ENCODE measurements around the gene PRPF31. TPM values are rescaled to one million over a fixed set of nuclear protein-coding genes. Genes with fewer than 3 reads are reported as not detected.

PRPF31 gene
- total RNA-seq, 1 experiment from 2014 or later: 106 TPM

- CTCF ChIA-PET: interaction anchor here (1.0 to 1.7 kb wide), 9 partner anchors 14 to 345 kb away, joined by 3 to 12 read pairs (median 3); partner anchors contain the start of genes LENG1, MBOAT7, PRKCG and PRPF31
- H3K27ac Mint-ChIP-seq (ENCODE audit: unreplicated experiment): peak within 1 kb of the TSS; percentile 97
Observed at GRCh38 chr19:54137699-54138488, 22.3 kb downstream of the PRPF31 start, which contains the start of gene CNOT3. CNOT3 (plus strand) TSS chr19:54137762; CDS start chr19:54142979, 5,217 bp downstream.

DNA sequence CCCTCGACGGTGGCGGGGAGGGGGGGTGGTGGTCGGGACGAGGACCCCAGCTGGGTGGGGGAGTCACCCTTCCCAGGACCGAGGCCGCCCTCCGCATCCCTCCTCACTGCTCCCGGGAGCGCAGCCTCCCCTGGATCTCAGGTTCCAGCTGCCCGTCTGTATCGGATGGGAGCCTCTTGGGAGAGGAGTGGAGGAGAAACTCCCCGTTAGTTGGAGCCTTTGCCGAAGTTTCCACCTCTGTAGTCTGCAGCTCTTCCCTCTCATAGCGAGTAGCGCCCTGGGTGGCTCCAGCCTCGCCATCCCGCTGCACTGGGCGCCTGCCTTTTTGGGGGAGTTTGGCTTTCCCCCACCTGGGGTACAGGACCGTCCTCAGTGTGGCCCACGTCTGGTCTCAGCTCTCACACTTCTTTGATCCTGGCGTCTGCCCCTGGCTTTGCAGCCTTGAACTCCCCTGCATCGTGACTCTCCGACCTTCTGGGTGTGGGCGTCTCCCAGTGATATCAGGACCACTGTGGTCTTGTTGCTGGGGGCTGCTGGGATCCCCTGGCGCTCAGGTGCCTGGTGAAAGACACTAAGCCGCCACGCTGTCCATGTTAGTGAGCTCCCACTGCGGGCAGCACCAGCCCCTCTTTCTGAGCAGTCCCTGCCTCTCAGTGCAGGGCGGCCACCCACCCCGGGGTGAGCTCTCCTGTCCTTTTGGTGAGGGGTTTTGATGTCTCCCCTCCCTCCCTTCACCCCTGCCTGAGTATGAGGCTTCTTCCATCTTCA lies 23.1 kb downstream of the PRPF31 start:
- Mint-ChIP-seq H3K27ac (ENCODE audit: unreplicated experiment) (peak overlapping the region; percentile 97), H3K27me3 (ENCODE audit: unreplicated experiment) (peaks cover 13% of the 10 kb centered on the region), H3K4me3 (ENCODE audit: low read depth, unreplicated experiment) (peak overlapping the region; percentile 84), H3K9me3 (ENCODE audit: low read depth, unreplicated experiment) (peaks cover 3% of the 10 kb centered on the region), H3K4me1 (ENCODE audit: low read depth, unreplicated experiment) (peaks cover 34% of the 10 kb centered on the region), H3K36me3 (ENCODE audit: insufficient read depth, unreplicated experiment) (peaks cover 77% of the 10 kb centered on the region)
- BruUV-seq (replicated peaks): TSS peak; percentile 22
- CTCF ChIA-PET: interaction anchor here (0.6 kb wide), 1 partner anchor 334 kb away, joined by 6 read pairs; no protein-coding TSS in a partner anchor
- no peak for TF ChIP-seq CTCF (IDR thresholded peaks at IDR 0.05; ENCODE audit: unreplicated experiment)
- intact Hi-C loops (cut with micrococcal nuclease; ENCODE audit: unreplicated experiment): no loop called here
- no peak for DNase-seq

More at GRCh38 chr19:54137699-54138488, 22.3 kb downstream of the PRPF31 start, which contains the start of gene CNOT3:
- Mint-ChIP-seq H3K9me3 (ENCODE audit: low read depth, unreplicated experiment) (peaks cover 3% of the 10 kb centered on the region), H3K4me1 (ENCODE audit: low read depth, unreplicated experiment) (peaks cover 34% of the 10 kb centered on the region), H3K36me3 (ENCODE audit: insufficient read depth, unreplicated experiment) (peaks cover 69% of the 10 kb centered on the region), H3K27me3 (ENCODE audit: unreplicated experiment) (peaks cover 13% of the 10 kb centered on the region), H3K4me3 (ENCODE audit: low read depth, unreplicated experiment) (peak within 1 kb of the TSS; percentile 84)
- no TSS peak for BruUV-seq (replicated peaks)
- TF ChIP-seq CTCF (IDR thresholded peaks at IDR 0.05; ENCODE audit: unreplicated experiment): peak; percentile 36
- DNase-seq: peak; percentile 46
- intact Hi-C loops (cut with micrococcal nuclease; ENCODE audit: unreplicated experiment): loop anchor here (1.0 kb wide), 1 partner anchor 21 kb away; the partner anchor contains the start of gene LENG1

GRCh38 chr19:54141356-54141755 lies 25.8 kb downstream of the PRPF31 start:
- H3K36me3 Mint-ChIP-seq (ENCODE audit: insufficient read depth, unreplicated experiment): peaks cover 90% of the 10 kb centered on the region
- no peak overlapping the region for H3K4me3 Mint-ChIP-seq (ENCODE audit: low read depth, unreplicated experiment)
- intact Hi-C loops (cut with micrococcal nuclease; ENCODE audit: unreplicated experiment): no loop called here
- H3K27me3 Mint-ChIP-seq (ENCODE audit: unreplicated experiment): no peaks in the 10 kb centered on the region
- no peak for TF ChIP-seq CTCF (IDR thresholded peaks at IDR 0.05; ENCODE audit: unreplicated experiment)
- no peak overlapping the region for H3K27ac Mint-ChIP-seq (ENCODE audit: unreplicated experiment)
- CTCF ChIA-PET: no interaction called here
- DNase-seq: no peak
- H3K4me1 Mint-ChIP-seq (ENCODE audit: low read depth, unreplicated experiment): peaks cover 44% of the 10 kb centered on the region
- H3K9me3 Mint-ChIP-seq (ENCODE audit: low read depth, unreplicated experiment): no peaks in the 10 kb centered on the region
- BruUV-seq (replicated peaks): no TSS peak

- H3K27ac Mint-ChIP-seq (ENCODE audit: unreplicated experiment): no peak overlapping the region
Observed at GRCh38 chr19:54142166-54142780, 26.7 kb downstream of the PRPF31 start.

More at GRCh38 chr19:54142166-54142780, 26.7 kb downstream of the PRPF31 start:
- DNase-seq: no peak
- TF ChIP-seq CTCF (IDR thresholded peaks at IDR 0.05; ENCODE audit: unreplicated experiment): no peak
- Mint-ChIP-seq H3K4me3 (ENCODE audit: low read depth, unreplicated experiment) (no peak overlapping the region), H3K9me3 (ENCODE audit: low read depth, unreplicated experiment) (no peaks in the 10 kb centered on the region), H3K4me1 (ENCODE audit: low read depth, unreplicated experiment) (peaks cover 44% of the 10 kb centered on the region), H3K27me3 (ENCODE audit: unreplicated experiment) (no peaks in the 10 kb centered on the region), H3K36me3 (ENCODE audit: insufficient read depth, unreplicated experiment) (peaks cover 90% of the 10 kb centered on the region)
- CTCF ChIA-PET: no interaction called here
- BruUV-seq (replicated peaks): no TSS peak
- intact Hi-C loops (cut with micrococcal nuclease; ENCODE audit: unreplicated experiment): no loop called here

Data from Calu3 (cell line).